Adrenal gland (tissue), 12 donors: ENCODE results near the gene SPEG. TPM values are rescaled to one million over a fixed set of nuclear protein-coding genes. Genes with fewer than 3 reads are reported as not detected.
A peak's percentile ranks its signal among the peaks of the same experiment; 100 is the strongest.

Experiments
- DNase-seq, 7 donors: peaks; one replicate each; pipeline ENCODE4 v3.0.0-alpha.2; 2019 to 2020
- H3K27ac ChIP-seq, 5 donors: fragments of 200-600 bp; sonication (generic) in 4 of 5; 1 replicate in 3 of 5; 2 replicates in 2 of 5; pipeline versions ENCODE4 v1.5.1 to v1.8.0; 2016 to 2020; ENCODE audit warnings: mild to moderate bottlenecking in 1 of 5
- H3K27me3 ChIP-seq: fragments of 200-600 bp; 2 replicates; pipeline ENCODE4 v1.8.0; 2021
- H3K36me3 ChIP-seq, 2 donors: fragments of 200-600 bp; replicated peaks in 1 of 2; 1 replicate in 1 of 2; 2 replicates in 1 of 2; pipeline versions ENCODE4 v1.5.1 to v1.8.0; 2018 to 2022
- H3K4me1 ChIP-seq, 2 donors: fragments of 200-600 bp; replicated peaks in 1 of 2; 1 replicate in 1 of 2; 2 replicates in 1 of 2; pipeline versions ENCODE4 v1.5.1 to v1.8.0; 2018 to 2021
- H3K4me3 ChIP-seq, 4 donors: fragments of 200-600 bp; sonication (generic) in 3 of 4; one replicate each; pipeline ENCODE4 v1.5.1; 2016 to 2018
- H3K9me3 ChIP-seq, 3 donors: fragments of 200-600 bp; sonication (generic) in 1 of 3; replicated peaks in 1 of 3; 1 replicate in 2 of 3; 2 replicates in 1 of 3; pipeline versions ENCODE4 v1.5.1 to v1.8.0; 2016 to 2021
- CTCF ChIP-seq, 6 experiments: fragments of 450-650 bp in 4 of 6; fragments of 200-600 bp in 2 of 6; sonication (generic) in 1 of 6; IDR thresholded peaks; 1 replicate in 5 of 6; 2 replicates in 1 of 6; pipeline versions ENCODE4 v1.5.1 to v1.8.0; 2016 to 2021; ENCODE audit warnings: antibody characterized with exemption in 6 of 6, mild to moderate bottlenecking in 2 of 6, moderate library complexity in 1 of 6
- POLR2A ChIP-seq, 2 donors: fragments of 450-650 bp; IDR thresholded peaks; one replicate each; pipeline ENCODE4 v1.6.1; 2017; ENCODE audit warnings: antibody characterized with exemption in 2 of 2, mild to moderate bottlenecking in 2 of 2, moderate library complexity in 1 of 2
- WGBS, 4 donors: extraction: QIAGEN DNeasy Blood & Tissue Kit in 2 of 4; methylation state at CpG; one replicate each; pipeline versions ENCODE4 v1.1.5 to v1.1.7; 2013 to 2017; 5-methylcytosine and 5-hydroxymethylcytosine counted together
- intact Hi-C, 2 donors: fragments of 100-400 bp; cut with DNase I; formaldehyde crosslinking; loops; one replicate each; pipeline versions ENCODE4 v1.14.1 to v1.15.0; 2022 to 2023
- polyA plus RNA-seq, 3 donors: library from polyadenylated mRNA; stranded (reverse); fragments of 200-250 nt in 2 of 3; fragments of 350-450 nt in 1 of 3; fragmentation: Illumina TruSeq in 1 of 3; extraction: RNeasy Lipid Tissue Mini Kit (QIAGEN cat#74804) in 1 of 3; gene quantifications; one replicate each; pipeline ENCODE4 v1.2.3, GENCODE V29; 2013 to 2014
- total RNA-seq, 9 donors: library from RNA; depleted of rRNA in 4 of 9; stranded (reverse); fragments of >200 nt in 4 of 9; fragments of 120-200 nt in 1 of 9; fragmentation: NEBNext Ultra II Directional in 1 of 9; extraction: Animal tissue kit (Norgen Biotek cat#: 25700) in 1 of 9; gene quantifications; one replicate each; pipeline versions ENCODE4 v1.1.0 to v1.2.4, GENCODE V29; 2013 to 2023
- donor health status: healthy with polysubstance abuse.
- donor health status: Bipolar disorder and iron deficiency.
- donor health status: DM: yes; HTN: yes; CAD: no.
- donor health status: DM: no; HTN: no; CAD: no.
- donor health status: DM: no; HTN: no; CAD: no.
- donor health status: DM: yes; HTN: yes; CAD: no.

Gene SPEG
- total and polyA plus RNA-seq, 12 donors = 0.66 to 178 (median 5.5) TPM

GRCh38 chr2:219494952-219495530 lies 60.4 kb downstream of the SPEG start:
- Histone ChIP-seq H3K36me3 (no peaks in the 10 kb centered on the region), H3K4me1 (peaks cover 6 to 26% of the 10 kb centered on the region in 2 donors), H3K27ac (no peak overlapping the region), H3K27me3 (peaks cover 12% of the 10 kb centered on the region), H3K4me3 (no peak overlapping the region), H3K9me3 (no peaks in the 10 kb centered on the region)
- intact Hi-C loops = loop anchor here in 1 of 2 donors (5.0 kb wide), 1 partner anchor 32 kb away; no protein-coding TSS in a partner anchor
- TF ChIP-seq POLR2A (IDR thresholded peaks at IDR 0.05) (no peak), CTCF (IDR thresholded peaks at IDR 0.05) (no peak)
- 20 to 24% (median 23%) methylated on average over 10 of the region's 10 CpGs for WGBS, 4 donors
- DNase-seq = no peak

GRCh38 chr2:219495531-219496122 lies 61.0 kb downstream of the SPEG start:
- no peaks in the 10 kb centered on the region for H3K9me3 ChIP-seq
- H3K36me3 ChIP-seq = no peaks in the 10 kb centered on the region
- peaks cover 6 to 30% of the 10 kb centered on the region in 2 donors for H3K4me1 ChIP-seq
- no peak overlapping the region for H3K4me3 ChIP-seq
- peak; percentile 50 to 82 (median 61) for DNase-seq
- intact Hi-C loops = no loop called here
- WGBS, 4 donors = 0 to 26% (median 19%) methylated on average over 3 to 14 of the region's 14 CpGs
- TF ChIP-seq CTCF (IDR thresholded peaks at IDR 0.05) (peak; percentile 41 to 72 (median 56)), POLR2A (IDR thresholded peaks at IDR 0.05) (no peak)
- H3K27ac ChIP-seq = no peak overlapping the region
- H3K27me3 ChIP-seq = peaks cover 12% of the 10 kb centered on the region

- no peaks in the 10 kb centered on the region for H3K9me3 ChIP-seq
- H3K4me1 ChIP-seq = peaks cover 6 to 30% of the 10 kb centered on the region in 2 donors
- peaks cover 12% of the 10 kb centered on the region for H3K27me3 ChIP-seq
- H3K4me3 ChIP-seq = no peak overlapping the region
- H3K36me3 ChIP-seq = no peaks in the 10 kb centered on the region
- 32 to 69% (median 41%) methylated on average over 9 to 19 of the region's 20 CpGs for WGBS, 4 donors
- TF ChIP-seq POLR2A (IDR thresholded peaks at IDR 0.05) (no peak), CTCF (IDR thresholded peaks at IDR 0.05) (no peak)
- H3K27ac ChIP-seq = no peak overlapping the region
- intact Hi-C loops = no loop called here
- DNase-seq = no peak
Measured at GRCh38 chr2:219496247-219496824, 61.7 kb downstream of the SPEG start.

GRCh38 chr2:219496825-219497494 lies 62.3 kb downstream of the SPEG start:
- peak in 5 of 7 donors; percentile 28 to 62 (median 43) for DNase-seq
- Histone ChIP-seq H3K4me3 (peak overlapping the region in 1 of 4 donors; percentile 92), H3K4me1 (peaks cover 6 to 30% of the 10 kb centered on the region in 2 donors), H3K27ac (no peak overlapping the region), H3K27me3 (peaks cover 12% of the 10 kb centered on the region), H3K36me3 (no peaks in the 10 kb centered on the region), H3K9me3 (no peaks in the 10 kb centered on the region)
- TF ChIP-seq CTCF (IDR thresholded peaks at IDR 0.05) = no peak
- TF ChIP-seq POLR2A (IDR thresholded peaks at IDR 0.05) = no peak
- WGBS, 4 donors = 13 to 38% (median 17%) methylated on average over 6 to 61 of the region's 61 CpGs
- intact Hi-C loops = no loop called here
